Kidney epithelial cell (primary cell): ENCODE results near the gene ESX1. TPM values are rescaled to one million over a fixed set of nuclear protein-coding genes. Genes with fewer than 3 reads are reported as not detected.
A peak's percentile ranks its signal among the peaks of the same experiment; 100 is the strongest.

Source experiments
- DNase-seq: peaks from one replicate; pipeline ENCODE4 v3.0.0-alpha.2; 2010; ENCODE audit warnings: low read depth
- H3K27me3 ChIP-seq: 2 replicates; pipeline ENCODE4 v1.6.0; 2011; ENCODE audit warnings: low read length; ENCODE audit not compliant: control insufficient read depth, insufficient read depth
- H3K36me3 ChIP-seq: 2 replicates; pipeline ENCODE4 v1.5.1; 2011; ENCODE audit warnings: low read length; ENCODE audit not compliant: control insufficient read depth, insufficient read depth
- H3K4me3 ChIP-seq: 2 replicates; pipeline ENCODE4 v1.5.1; 2011; ENCODE audit warnings: low read depth, mild to moderate bottlenecking, control low read depth, low read length
- CTCF ChIP-seq: IDR thresholded peaks from 2 replicates; pipeline ENCODE4 v1.5.1; 2011; ENCODE audit warnings: mild to moderate bottlenecking, moderate library complexity, low read length, control low read depth, inconsistent platforms; ENCODE audit not compliant: insufficient read depth, poor library complexity, severe bottlenecking
- total RNA-seq: library from RNA; depleted of rRNA; stranded (reverse); fragments of >200 nt; gene quantifications from 2 replicates; pipeline ENCODE4 v1.2.3, GENCODE V29; 2015

The ESX1 gene
- total RNA-seq: not detected in 2 replicates

GRCh38 chrX:104254442-104255115 is at the start of gene ESX1:
ESX1 (minus strand) TSS chrX:104254933; CDS start chrX:104254849, 84 bp downstream.
- H3K27me3 ChIP-seq: peaks cover 23% of the 10 kb centered on the region

GRCh38 chrX:104295636-104296035 is 40.9 kb upstream of the ESX1 start:
- no peak overlapping the region for H3K4me3 ChIP-seq
- H3K27me3 ChIP-seq: no peaks in the 10 kb centered on the region
- no peak for TF ChIP-seq CTCF
- H3K36me3 ChIP-seq: no peaks in the 10 kb centered on the region
- no peak for DNase-seq

More at GRCh38 chrX:104254442-104255115, at the start of gene ESX1:
- Histone ChIP-seq H3K36me3 (no peaks in the 10 kb centered on the region), H3K4me3 (no peak within 1 kb of the TSS)
- no peak for DNase-seq
- TF ChIP-seq CTCF: no peak

GRCh38 chrX:104288961-104289360 is 34.2 kb upstream of the ESX1 start:
- Histone ChIP-seq H3K27me3 (peaks cover 4% of the 10 kb centered on the region), H3K4me3 (no peak overlapping the region), H3K36me3 (no peaks in the 10 kb centered on the region)
- no peak for DNase-seq
- no peak for TF ChIP-seq CTCF

- no peak for TF ChIP-seq CTCF
- Histone ChIP-seq H3K27me3 (peaks cover 4% of the 10 kb centered on the region), H3K36me3 (no peaks in the 10 kb centered on the region), H3K4me3 (no peak overlapping the region)
- DNase-seq: no peak
These were observed 33.5 kb upstream of the ESX1 start for GRCh38 chrX:104288269-104288668.

GRCh38 chrX:104285201-104285600 is 30.5 kb upstream of the ESX1 start:
- H3K4me3 ChIP-seq: no peak overlapping the region
- no peaks in the 10 kb centered on the region for H3K36me3 ChIP-seq
- TF ChIP-seq CTCF: no peak
- DNase-seq: no peak
- peaks cover 4% of the 10 kb centered on the region for H3K27me3 ChIP-seq

GRCh38 chrX:104284507-104284906 is 29.8 kb upstream of the ESX1 start:
- H3K4me3 ChIP-seq: no peak overlapping the region
- DNase-seq: peak; percentile 14
- peaks cover 4% of the 10 kb centered on the region for H3K27me3 ChIP-seq
- no peaks in the 10 kb centered on the region for H3K36me3 ChIP-seq
- TF ChIP-seq CTCF: no peak
